Choroid plexus epithelial cell (primary cell): Measurements from ENCODE around the gene CDC42BPA.
A peak's percentile ranks its signal among the peaks of the same experiment; 100 is the strongest.

Experiments
- DNase-seq: peaks from one replicate; pipeline ENCODE4 v3.0.0-alpha.2; 2010; ENCODE audit warnings: low read depth
- H3K4me3 ChIP-seq: 2 replicates; pipeline ENCODE4 v1.5.1; 2011; ENCODE audit warnings: low read depth, mild to moderate bottlenecking, control low read depth, low read length, moderate library complexity
- CTCF ChIP-seq: conservative IDR thresholded peaks from 2 replicates; pipeline ENCODE4 v1.5.1; 2011; ENCODE audit warnings: low read depth, mild to moderate bottlenecking, control low read depth, inconsistent platforms, low read length, moderate library complexity

CDC42BPA gene

GRCh38 chr1:227305894-227306626 lies 12.2 kb downstream of the CDC42BPA start:
- DNase-seq, result no peak
- no peak overlapping the region for H3K4me3 ChIP-seq
- no peak for TF ChIP-seq CTCF

- DNase-seq, result no peak
- no peak overlapping the region for H3K4me3 ChIP-seq
- no peak for TF ChIP-seq CTCF
These were observed 13.6 kb downstream of the CDC42BPA start for GRCh38 chr1:227304665-227305064.

- no peak for DNase-seq
- H3K4me3 ChIP-seq, result no peak overlapping the region
- no peak for TF ChIP-seq CTCF
These were observed 14.6 kb downstream of the CDC42BPA start for GRCh38 chr1:227303662-227304061.

GRCh38 chr1:227300682-227301081 lies 17.6 kb downstream of the CDC42BPA start:
- TF ChIP-seq CTCF, result no peak
- no peak overlapping the region for H3K4me3 ChIP-seq
- no peak for DNase-seq

GRCh38 chr1:227299688-227300087 lies 18.6 kb downstream of the CDC42BPA start:
- no peak for TF ChIP-seq CTCF
- DNase-seq, result peak; percentile 49
- H3K4me3 ChIP-seq, result no peak overlapping the region

GRCh38 chr1:227299241-227299627 lies 19.1 kb downstream of the CDC42BPA start:
- H3K4me3 ChIP-seq, result peak overlapping the region; percentile 4
- TF ChIP-seq CTCF, result no peak
- DNase-seq, result peak; percentile 74
